HG03103 (cell line): ENCODE results near the gene MEIS3.
"Not testable (repeated sequence)": the region's sequence is repeated elsewhere in the genome, so short reads cannot be mapped to it uniquely, and the experiment has no call there.

ENCODE experiments used
- ATAC-seq: cut with Tn5 transposase; IDR thresholded peaks from one replicate; pipeline ENCODE4 v1.9.1; 2021; ENCODE audit warnings: low read depth; ENCODE audit not compliant: unreplicated experiment

Gene MEIS3

DNA sequence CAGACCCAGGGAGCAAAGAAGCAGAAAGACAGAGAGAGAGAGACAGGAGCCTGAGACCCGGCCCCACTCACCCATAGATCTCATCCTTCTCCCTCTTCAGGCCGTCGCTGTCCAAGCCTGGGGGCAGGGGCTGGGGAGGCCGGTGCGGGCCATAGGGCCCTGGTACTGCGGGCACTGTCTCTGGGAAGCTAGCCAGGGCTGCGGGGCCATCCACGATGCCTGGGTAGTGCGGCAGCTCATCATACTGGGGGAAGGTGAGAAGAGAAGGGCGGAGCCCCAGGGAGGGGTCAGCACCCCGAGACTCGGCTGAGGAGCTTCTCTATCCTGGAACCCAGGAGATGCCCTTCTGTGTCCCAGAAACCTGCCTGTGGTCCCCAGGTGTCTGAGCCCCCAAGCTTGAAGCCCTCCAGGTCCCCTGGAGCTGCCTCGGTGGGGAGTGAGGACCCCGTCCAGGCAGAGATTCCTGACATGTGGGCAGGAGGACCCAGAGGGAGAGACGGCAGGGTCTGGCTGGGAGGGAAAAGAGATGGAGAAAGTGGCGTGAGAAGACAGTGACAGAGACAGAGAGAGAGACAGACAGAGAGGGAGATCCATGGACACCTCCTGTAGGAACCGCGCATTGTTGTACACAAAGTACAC lies 2.1 kb downstream of the MEIS3 start:
- ATAC-seq: no peak

- no peak for ATAC-seq
Measured at GRCh38 chr19:47416643-47416985, 2.7 kb downstream of the MEIS3 start.

DNA sequence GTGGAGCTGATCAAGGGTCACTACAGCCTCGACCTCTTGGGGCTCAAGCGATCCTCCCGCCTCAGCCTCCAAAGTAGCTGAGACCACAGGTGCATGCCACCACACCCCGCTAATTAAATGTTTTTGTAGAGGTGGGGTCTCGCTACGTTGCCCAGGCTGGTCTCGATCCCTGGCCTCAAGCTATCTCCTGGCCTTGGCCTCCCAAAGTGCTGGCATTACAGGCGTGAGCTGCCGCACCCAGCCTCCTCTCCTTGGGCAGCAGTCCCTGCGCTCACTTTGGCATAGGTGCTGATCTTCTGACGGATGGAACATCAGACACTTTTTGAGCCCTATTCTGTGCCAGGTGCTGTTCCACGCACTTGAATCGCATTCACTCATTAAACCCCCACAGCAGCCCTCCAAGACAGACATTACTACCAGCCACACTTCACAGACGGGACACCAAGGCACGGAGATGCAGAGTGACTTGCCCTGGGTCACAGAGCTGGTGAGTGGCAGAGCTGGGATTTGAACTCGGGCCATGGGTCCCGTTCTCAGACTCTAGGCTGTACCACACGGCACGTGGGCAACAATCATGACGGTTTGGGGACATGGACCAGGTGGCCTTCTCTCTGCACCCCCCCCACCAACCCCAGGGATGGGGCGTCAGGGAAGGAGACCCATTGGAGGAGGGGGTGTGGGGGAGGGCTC lies 3.2 kb downstream of the MEIS3 start:
- no peak for ATAC-seq

DNA sequence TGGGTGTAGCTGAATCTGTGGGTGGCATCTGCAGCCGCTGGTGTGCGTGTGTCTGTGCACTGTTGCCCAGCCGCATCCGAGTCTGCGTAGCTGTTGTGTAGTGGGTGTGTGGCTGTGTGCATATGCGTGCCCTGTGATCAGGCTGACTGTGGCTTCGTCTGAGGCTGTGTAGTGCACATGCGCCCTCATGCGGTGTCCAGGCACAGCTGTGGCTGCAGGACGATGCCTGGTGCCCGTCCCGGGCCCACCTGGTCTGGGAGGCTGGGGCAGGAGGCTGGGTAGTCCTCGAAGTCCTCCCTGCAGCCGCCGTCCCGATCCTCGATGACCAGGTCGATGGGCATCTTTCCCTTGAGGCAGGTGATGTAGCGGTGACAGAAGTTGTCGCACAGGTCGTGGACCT lies 4.9 kb downstream of the MEIS3 start:
- no peak for ATAC-seq

DNA sequence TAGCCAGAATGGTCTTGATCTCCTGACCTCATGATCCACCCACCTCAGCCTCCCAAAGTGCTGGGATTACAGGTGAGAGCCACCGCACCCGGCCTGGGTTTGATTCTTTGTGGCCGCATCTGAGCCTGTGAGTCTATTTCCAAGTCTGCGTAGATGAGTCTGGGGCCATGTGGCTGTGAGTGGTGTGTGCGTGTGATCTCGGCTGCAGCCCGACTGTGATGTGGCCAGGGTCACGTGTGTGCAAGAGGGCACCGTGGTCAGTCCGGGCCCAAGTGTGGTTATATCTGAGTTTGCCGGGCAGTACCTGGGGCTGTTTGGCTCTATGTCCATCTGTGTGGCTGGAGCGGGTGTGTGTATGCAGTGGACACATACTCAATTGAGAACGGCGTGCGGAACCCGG lies 5.4 kb downstream of the MEIS3 start:
- ATAC-seq: no peak

DNA sequence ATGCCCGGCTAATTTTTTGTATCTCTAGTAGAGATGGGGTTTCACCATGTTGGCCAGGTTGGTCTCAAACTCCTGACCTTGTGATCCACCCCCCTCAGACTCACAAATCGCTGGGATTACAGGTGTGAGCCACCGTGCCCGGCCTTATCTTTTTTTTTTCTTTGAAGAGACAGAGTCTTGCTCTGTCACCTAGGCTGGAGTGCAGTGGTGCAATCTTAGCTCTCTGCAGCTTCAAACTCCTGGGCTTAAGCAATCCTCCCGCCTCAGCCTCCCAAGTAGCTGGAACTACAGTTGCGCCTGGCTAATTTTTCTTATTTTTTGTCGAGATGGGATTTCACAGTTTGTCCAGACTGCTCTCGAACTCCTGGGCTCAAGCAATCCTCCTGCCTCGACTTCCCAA lies 7.6 kb downstream of the MEIS3 start:
- not testable (repeated sequence) for ATAC-seq

DNA sequence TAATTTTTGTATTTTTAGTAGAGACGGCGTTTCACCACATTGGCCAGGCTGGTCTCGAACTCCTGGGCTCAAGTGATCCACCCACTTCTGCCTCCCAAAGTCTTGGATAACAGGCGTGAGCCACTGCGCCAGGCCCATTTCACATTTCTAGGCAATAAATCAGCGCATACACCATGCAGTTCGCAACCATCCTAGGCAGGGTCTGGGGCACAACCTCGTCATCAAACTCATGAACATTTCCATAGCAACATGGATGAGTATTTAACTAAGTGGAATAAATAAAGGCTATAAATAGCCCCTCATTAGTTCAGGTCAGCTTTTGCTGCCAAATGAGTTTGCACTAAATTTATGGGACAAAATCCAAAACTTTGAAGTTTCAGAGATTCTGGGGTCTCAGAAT lies 8.2 kb downstream of the MEIS3 start:
- ATAC-seq: no peak

GRCh38 chr19:47408156-47408938 lies 11.0 kb downstream of the MEIS3 start:
- no peak for ATAC-seq

GRCh38 chr19:47407417-47407774 lies 11.9 kb downstream of the MEIS3 start:
- ATAC-seq: no peak

DNA sequence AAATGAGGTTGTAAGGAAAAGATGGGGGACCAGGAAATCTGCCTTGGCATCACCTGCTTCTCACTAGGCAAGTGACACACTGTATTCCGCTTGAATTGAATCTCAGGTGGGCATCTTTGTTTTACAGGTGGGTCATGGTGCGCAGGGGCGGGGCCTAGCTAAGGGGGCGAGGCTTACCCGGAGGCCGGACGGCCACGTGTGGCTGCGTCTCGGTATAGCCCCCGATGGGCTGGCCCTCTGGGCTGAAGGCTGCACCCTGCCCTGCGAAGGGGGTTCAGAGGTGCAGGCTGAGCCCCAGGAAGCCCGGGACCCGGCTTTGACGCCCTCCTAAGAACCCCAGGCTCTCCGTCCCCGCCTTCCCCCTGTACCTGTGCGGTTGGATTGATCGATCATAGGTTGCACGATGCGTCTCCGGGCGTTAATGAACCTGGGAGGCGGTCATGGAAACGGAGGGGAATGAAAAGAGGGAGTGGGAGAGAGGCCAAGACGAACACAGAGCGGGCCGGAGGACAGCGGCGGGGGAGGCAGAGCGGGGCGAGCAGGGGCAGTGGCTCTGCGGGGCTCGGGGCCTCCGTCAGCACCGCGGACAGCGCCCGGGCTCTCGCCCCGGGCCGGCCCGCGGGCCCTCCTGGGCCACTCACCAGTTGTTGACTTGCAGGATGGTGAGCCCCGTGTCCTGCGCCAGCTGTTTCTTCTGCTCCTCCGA lies 12.5 kb downstream of the MEIS3 start:
- ATAC-seq: no peak

DNA sequence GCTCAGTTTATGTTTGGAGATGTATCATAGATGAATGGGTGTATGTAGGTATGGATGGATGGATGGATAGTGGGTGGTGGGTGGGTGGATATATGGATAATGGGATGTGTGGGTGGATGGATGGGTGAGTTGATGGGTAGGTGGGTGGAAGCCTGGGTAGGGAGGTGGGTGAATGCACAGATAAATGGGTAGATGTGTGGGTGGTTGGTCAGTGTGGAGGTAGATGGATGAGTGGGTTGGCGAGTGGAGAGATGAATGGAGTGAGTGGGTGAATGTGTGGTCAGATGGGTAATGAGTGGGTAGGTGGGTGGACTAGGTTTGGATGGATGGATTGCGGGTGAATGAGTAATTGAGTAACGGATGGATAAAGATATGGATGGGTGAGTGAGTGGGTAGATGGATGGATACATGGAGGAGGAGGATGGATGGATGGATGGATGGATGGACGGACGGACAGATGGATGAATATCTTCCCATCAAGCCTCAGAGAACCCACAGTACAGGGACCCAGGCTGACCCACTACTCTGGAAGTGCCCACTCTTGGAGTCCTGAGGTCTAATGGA lies 13.4 kb downstream of the MEIS3 start:
- no peak for ATAC-seq

GRCh38 chr19:47405197-47405550 lies 14.2 kb downstream of the MEIS3 start:
- ATAC-seq: no peak

- no peak for ATAC-seq
Measured at GRCh38 chr19:47404334-47405196, 14.8 kb downstream of the MEIS3 start.

- no peak for ATAC-seq
Measured at GRCh38 chr19:47402504-47402903, 16.8 kb downstream of the MEIS3 start.

- ATAC-seq: no peak
Measured at GRCh38 chr19:47398707-47399597, 20.4 kb downstream of the MEIS3 start.

DNA sequence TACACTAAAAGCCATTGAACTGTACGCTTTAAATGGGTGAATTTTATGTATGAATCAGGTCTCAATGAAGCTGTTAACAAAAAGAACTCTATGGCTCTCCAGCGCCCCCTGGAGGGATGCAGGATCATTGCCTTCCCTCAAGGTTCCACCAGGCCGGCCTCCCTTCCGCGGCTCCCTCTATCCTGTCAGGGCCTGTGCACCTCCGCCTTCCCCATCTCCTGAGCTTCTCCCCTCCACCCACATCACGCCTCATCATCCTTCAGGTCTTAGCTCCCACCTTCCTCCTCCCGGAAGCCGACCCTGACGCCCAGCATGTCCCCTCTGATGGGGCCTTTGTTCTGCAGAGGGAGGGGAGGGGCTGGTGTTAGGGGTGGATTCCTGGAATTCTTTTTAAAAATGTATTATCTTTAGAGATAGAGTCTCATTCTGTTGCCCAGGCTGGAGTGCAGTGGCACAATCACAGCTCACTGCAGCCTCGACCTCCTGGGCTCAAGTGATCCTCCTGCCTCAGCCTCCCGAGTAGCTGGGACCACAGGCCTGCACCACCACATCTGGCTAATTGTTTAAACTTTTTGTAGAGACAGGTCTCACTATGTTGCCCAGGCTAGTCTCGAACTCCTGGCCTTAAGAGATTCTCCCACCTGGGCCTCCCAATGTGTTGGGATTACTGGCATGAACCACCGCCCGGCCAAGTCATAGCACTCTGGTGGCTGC lies 27.7 kb downstream of the MEIS3 start:
- no peak for ATAC-seq

GRCh38 chr19:47390533-47391488 lies 28.5 kb downstream of the MEIS3 start:
- no peak for ATAC-seq
